Thyroid gland (tissue), 4 donors: Measurements from ENCODE around the gene ANKRD55. TPM values are rescaled to one million over a fixed set of nuclear protein-coding genes. Genes with fewer than 3 reads are reported as not detected.
"Not testable (repeated sequence)": the region's sequence is repeated elsewhere in the genome, so short reads cannot be mapped to it uniquely, and the experiment has no call there.

Experiments used
- DNase-seq, 2 donors: peaks; one replicate each; pipeline ENCODE4 v3.0.0-alpha.2; 2019
- H3K27ac ChIP-seq, 3 donors: fragments of 200-600 bp; sonication (generic); 1 replicate in 2 of 3; 2 replicates in 1 of 3; pipeline ENCODE4 v1.5.1; 2016 to 2019; ENCODE audit warnings: mild to moderate bottlenecking in 1 of 3, moderate library complexity in 1 of 3
- H3K27me3 ChIP-seq: fragments of 200-600 bp; sonication (generic); one replicate; pipeline ENCODE4 v1.5.1; 2019
- H3K36me3 ChIP-seq, 2 donors: fragments of 200-600 bp; sonication (generic); one replicate each; pipeline ENCODE4 v1.5.1; 2016 to 2019
- H3K4me1 ChIP-seq, 2 donors: fragments of 200-600 bp; sonication (generic); one replicate each; pipeline ENCODE4 v1.5.1; 2017 to 2019
- H3K4me3 ChIP-seq, 3 donors: fragments of 200-600 bp; sonication (generic); replicated peaks in 1 of 3; 1 replicate in 2 of 3; 2 replicates in 1 of 3; pipeline ENCODE4 v1.5.1; 2016; ENCODE audit warnings: mild to moderate bottlenecking in 1 of 3
- H3K9me3 ChIP-seq: fragments of 200-600 bp; sonication (generic); one replicate; pipeline ENCODE4 v1.5.1; 2017
- POLR2A ChIP-seq, 2 donors: fragments of 450-650 bp; IDR thresholded peaks; one replicate each; pipeline ENCODE4 v1.6.1; 2017; ENCODE audit warnings: antibody characterized with exemption in 2 of 2, mild to moderate bottlenecking in 2 of 2, moderate library complexity in 1 of 2
- WGBS, 2 donors: methylation state at CpG; one replicate each; pipeline ENCODE4 v1.1.5; 2017; 5-methylcytosine and 5-hydroxymethylcytosine counted together
- intact Hi-C: fragments of 100-400 bp; cut with DNase I; formaldehyde crosslinking; loops from one replicate; pipeline ENCODE4 v1.15.1; 2023
- total RNA-seq, 4 donors: library from RNA; depleted of rRNA; stranded (reverse); fragments of >200 nt; gene quantifications; one replicate each; pipeline ENCODE4 v1.2.3, GENCODE V29; 2016
- TF ChIP-seq, protein P1 (sequence below), 6 experiments: fragments of 200-600 bp in 3 of 6; fragments of 450-650 bp in 3 of 6; sonication (generic) in 3 of 6; IDR thresholded peaks; one replicate each; pipeline ENCODE4 v1.5.1; 2016 to 2019; ENCODE audit warnings: antibody characterized with exemption in 6 of 6, mild to moderate bottlenecking in 2 of 6, inconsistent platforms in 1 of 6, moderate library complexity in 1 of 6

Gene ANKRD55
- total RNA-seq, 4 donors from 2014 or later: 0.22 to 0.94 TPM; not detected in 2

DNA sequence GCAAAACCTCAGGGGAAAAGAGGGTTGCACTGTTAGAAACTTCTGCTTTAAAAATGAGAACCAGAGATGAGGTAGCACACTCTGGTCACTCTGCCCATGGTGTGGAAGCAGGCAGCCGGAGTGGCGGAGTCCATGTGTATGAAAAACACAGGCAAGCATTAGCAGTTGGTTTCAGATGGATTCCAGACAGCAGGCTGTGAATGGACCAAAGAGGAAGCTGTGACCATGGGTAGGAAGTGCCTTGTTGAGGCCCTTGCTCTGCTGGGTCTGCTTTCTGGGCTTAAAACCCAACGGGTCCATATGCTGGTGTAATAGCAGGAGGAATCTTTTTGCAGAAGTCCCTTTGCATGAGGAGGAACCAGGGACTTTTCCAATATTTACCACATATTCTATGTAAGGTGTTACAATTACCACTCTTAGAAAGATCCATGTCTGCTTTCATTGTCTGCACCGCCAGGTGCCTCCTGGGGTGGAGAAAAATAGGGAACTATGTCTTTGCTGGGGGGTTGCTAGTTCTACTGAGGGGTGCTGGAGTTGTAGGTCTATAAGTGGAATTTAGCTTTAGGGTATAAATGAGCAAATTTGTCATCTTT, 77.0 kb downstream of the ANKRD55 start:
- intact Hi-C loops: no loop called here
- H3K9me3 ChIP-seq: no peaks in the 10 kb centered on the region
- no peaks in the 10 kb centered on the region for H3K27me3 ChIP-seq
- no peak overlapping the region for H3K27ac ChIP-seq
- TF ChIP-seq POLR2A (IDR thresholded peaks at IDR 0.05): no peak
- TF ChIP-seq, protein P1, sequence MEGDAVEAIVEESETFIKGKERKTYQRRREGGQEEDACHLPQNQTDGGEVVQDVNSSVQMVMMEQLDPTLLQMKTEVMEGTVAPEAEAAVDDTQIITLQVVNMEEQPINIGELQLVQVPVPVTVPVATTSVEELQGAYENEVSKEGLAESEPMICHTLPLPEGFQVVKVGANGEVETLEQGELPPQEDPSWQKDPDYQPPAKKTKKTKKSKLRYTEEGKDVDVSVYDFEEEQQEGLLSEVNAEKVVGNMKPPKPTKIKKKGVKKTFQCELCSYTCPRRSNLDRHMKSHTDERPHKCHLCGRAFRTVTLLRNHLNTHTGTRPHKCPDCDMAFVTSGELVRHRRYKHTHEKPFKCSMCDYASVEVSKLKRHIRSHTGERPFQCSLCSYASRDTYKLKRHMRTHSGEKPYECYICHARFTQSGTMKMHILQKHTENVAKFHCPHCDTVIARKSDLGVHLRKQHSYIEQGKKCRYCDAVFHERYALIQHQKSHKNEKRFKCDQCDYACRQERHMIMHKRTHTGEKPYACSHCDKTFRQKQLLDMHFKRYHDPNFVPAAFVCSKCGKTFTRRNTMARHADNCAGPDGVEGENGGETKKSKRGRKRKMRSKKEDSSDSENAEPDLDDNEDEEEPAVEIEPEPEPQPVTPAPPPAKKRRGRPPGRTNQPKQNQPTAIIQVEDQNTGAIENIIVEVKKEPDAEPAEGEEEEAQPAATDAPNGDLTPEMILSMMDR (IDR thresholded peaks at IDR 0.05): no peak
- H3K36me3 ChIP-seq: no peaks in the 10 kb centered on the region
- peaks cover 4 to 28% of the 10 kb centered on the region in 2 donors for H3K4me1 ChIP-seq
- H3K4me3 ChIP-seq: no peak overlapping the region
- no peak for DNase-seq
- 86 to 92% methylated on average over 4 of the region's 4 CpGs for WGBS, 2 donors

DNA sequence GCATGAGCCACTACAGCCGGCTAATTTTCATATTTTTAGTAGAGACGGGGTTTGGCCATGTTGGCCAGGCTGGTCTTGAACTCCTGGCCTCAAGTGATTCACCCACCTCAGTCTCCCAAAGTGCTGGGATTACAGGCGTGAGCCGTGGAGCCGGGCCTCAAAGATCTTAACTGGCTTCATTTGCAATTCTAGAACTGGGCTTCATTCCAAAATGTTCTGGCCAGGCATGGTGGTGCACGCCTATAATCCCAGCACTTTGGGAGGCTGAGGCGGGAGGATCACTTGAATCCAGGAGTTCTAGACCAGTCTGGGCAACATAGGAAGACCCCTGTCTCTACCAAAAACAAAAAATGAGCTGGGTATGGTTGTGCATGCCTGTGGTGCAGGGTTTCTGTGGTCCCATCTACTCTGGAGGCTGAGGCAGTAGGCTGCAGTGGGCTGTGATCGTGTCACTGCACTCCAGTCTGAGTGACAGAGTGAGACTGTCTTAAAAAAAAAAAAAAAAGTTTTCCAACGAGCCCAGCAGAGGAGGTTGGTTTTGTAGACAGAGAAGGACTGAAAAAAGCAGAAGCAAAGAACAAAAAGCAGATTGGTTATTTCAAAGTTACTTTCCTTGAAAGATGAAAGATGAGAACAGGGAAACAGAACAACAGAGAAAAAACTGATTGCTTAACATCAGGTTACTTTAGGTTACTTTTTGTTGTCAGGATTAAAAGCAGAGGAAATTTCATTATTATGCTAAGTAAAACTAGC, 78.2 kb downstream of the ANKRD55 start:
- intact Hi-C loops: no loop called here
- no peak for DNase-seq
- H3K4me3 ChIP-seq: no peak overlapping the region
- peaks cover 4 to 28% of the 10 kb centered on the region in 2 donors for H3K4me1 ChIP-seq
- WGBS, 2 donors: 66 to 79% methylated on average over 5 to 9 of the region's 9 CpGs
- no peaks in the 10 kb centered on the region for H3K9me3 ChIP-seq
- H3K36me3 ChIP-seq: no peaks in the 10 kb centered on the region
- peak overlapping the region in 1 of 3 donors; percentile 29 for H3K27ac ChIP-seq
- H3K27me3 ChIP-seq: no peaks in the 10 kb centered on the region
- TF ChIP-seq, protein P1 (IDR thresholded peaks at IDR 0.05): no peak
- no peak for TF ChIP-seq POLR2A (IDR thresholded peaks at IDR 0.05)

DNA sequence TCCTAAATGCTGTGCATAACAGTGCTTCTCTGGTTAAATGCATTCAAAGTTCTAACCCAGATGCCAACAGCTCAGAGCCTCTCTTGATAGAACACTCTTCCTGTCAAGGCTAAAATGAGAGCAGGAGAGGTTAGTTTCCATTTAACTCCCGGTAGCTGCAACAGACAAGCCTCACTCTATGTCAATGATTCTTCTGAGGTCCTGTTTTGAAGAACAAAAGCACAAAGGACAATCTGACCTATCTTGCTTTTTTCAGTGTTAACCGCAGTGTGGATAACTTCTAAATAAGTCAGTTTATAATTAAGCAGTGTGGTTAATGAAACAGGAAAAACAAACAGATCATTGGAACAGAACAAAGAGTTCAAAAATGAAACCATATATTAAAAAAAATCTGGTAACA, 80.7 kb downstream of the ANKRD55 start:
- 56 to 60% methylated on average over 2 of the region's 2 CpGs for WGBS, 2 donors
- no peak for DNase-seq

DNA sequence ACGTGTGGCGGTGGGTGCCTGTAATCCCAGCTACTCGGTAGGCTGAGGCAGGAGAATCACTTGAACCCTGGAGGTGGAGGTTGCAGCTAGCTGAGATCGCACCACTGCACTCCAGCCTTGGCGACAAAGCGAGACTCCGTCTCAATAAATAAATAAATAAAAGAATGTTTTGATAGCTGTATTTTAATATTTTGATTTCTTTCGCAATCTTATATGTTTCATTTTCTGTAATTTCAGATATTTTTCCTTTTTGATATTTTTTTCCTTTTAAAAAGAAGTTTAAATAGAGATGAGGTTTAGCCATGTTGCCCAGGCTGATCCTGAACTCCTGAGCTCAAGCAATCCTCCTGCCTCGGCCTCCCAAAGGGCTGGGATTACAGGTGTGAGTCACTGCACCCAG, 82.4 kb downstream of the ANKRD55 start:
- WGBS, 2 donors: 92 to 95% methylated on average over 9 of the region's 9 CpGs
- H3K4me3 ChIP-seq, intact Hi-C loops, H3K27me3 ChIP-seq, DNase-seq, H3K27ac ChIP-seq, H3K36me3 ChIP-seq, H3K9me3 ChIP-seq: not testable (repeated sequence)
- peaks cover 13 to 32% of the 10 kb centered on the region in 2 donors for H3K4me1 ChIP-seq

More for the DNA sequence above, 80.7 kb downstream of the ANKRD55 start:
- intact Hi-C loops: no loop called here
- H3K27me3 ChIP-seq: no peaks in the 10 kb centered on the region
- peaks cover 13 to 42% of the 10 kb centered on the region in 2 donors for H3K4me1 ChIP-seq
- no peaks in the 10 kb centered on the region for H3K9me3 ChIP-seq
- H3K27ac ChIP-seq: no peak overlapping the region
- no peak for TF ChIP-seq POLR2A (IDR thresholded peaks at IDR 0.05)
- TF ChIP-seq, protein P1 (IDR thresholded peaks at IDR 0.05): no peak
- H3K36me3 ChIP-seq: no peaks in the 10 kb centered on the region
- no peak overlapping the region for H3K4me3 ChIP-seq

DNA sequence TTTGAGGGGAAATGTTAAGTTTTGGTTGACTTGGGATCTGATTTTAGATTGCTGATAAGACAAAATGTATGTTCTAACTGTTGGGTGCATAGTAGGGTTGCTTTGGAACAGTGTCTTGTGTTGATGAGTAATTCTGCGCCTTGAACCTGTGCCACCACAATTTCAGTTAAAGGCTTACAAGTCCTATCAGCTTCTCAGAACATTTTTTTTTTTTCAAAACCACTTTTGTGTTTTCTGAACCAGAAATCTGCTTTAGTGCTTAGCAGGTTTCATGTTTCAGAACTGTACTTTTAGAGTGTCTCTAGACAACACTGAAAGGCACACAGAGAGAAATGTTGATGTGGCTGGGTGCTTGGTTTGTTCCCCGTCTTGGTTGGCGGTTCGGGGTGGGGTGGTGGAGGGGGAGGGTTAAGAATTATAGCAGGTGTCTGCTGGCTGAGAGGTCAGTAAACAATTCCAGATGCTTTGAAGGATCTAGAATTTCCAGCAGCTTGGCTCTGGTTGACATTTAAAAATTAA, 84.6 kb downstream of the ANKRD55 start:
- Histone ChIP-seq H3K4me1 (peaks cover 13 to 31% of the 10 kb centered on the region in 2 donors), H3K27me3 (no peaks in the 10 kb centered on the region), H3K27ac (peak overlapping the region; percentile 51 to 75 (median 61)), H3K4me3 (no peak overlapping the region), H3K9me3 (no peaks in the 10 kb centered on the region), H3K36me3 (no peaks in the 10 kb centered on the region)
- TF ChIP-seq, protein P1 (IDR thresholded peaks at IDR 0.05): no peak
- TF ChIP-seq POLR2A (IDR thresholded peaks at IDR 0.05): no peak
- intact Hi-C loops: no loop called here
- WGBS, 2 donors: 23 to 27% methylated on average over 4 of the region's 4 CpGs
- DNase-seq: peak; percentile 79 to 82
